ENCODE measurements around the gene TMEM258. TPM values are rescaled to one million over a fixed set of nuclear protein-coding genes. Genes with fewer than 3 reads are reported as not detected.

The TMEM258 gene
- total and polyA plus RNA-seq, 2 donors (not counting 3 experiments of a cell fraction or from before 2014, with no cell fraction given): 140 to 534 TPM

DNA sequence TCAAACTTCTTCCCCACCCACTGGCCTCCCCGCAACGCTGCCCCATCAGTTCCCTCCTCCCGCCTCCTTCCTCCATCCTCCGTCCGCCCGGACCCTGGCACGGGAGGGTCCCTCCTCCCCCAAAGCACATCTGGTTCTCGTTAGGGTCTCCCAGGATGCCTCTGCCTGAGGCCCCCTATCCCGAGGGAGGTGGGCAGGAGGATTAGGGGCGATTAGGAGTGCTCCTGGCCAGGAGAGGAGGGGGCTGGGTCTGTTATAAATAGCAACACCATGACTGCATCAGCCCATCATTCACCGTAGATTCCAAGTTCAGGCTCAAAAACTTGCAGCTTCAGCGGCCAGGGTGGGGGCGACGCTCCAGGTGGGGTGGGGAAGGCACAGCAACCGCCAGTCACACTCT lies 29.6 kb downstream of the TMEM258 start:
- Histone ChIP-seq H3K27ac (ENCODE audit: insufficient read depth, low read depth, low read length) (no peak overlapping the region), H3K9me1 (replicated peaks; ENCODE audit: control insufficient read depth, extremely low read depth, insufficient read depth, low read length) (no peaks in the 10 kb centered on the region), H3K4me2 (ENCODE audit: insufficient read depth, low read length) (no peak overlapping the region), H3K27me3 (ENCODE audit: control insufficient read depth in 2 of 2, insufficient read depth in 2 of 2, low read length in 2 of 2) (peaks cover 0 to 2% of the 10 kb centered on the region in 2 experiments), H3K79me2 (ENCODE audit: control insufficient read depth, insufficient read depth, low read length) (no peaks in the 10 kb centered on the region), H4K20me1 (replicated peaks; ENCODE audit: control insufficient read depth, extremely low read depth, insufficient read depth, low read length) (no peaks in the 10 kb centered on the region), H2AFZ (ENCODE audit: low read depth, low read length) (no peak overlapping the region), H3K9ac (replicated peaks; ENCODE audit: extremely low read depth, insufficient read depth, low read length) (no peak overlapping the region), H3K9me3 (replicated peaks; ENCODE audit: control insufficient read depth, insufficient read depth, low read length) (no peaks in the 10 kb centered on the region), H3K36me3 (ENCODE audit: control insufficient read depth in 2 of 2, extremely low read depth in 1 of 2, insufficient read depth in 2 of 2, low read length in 2 of 2) (no peaks in the 10 kb centered on the region), H3K4me3 (replicated peaks in 1 of 3; ENCODE audit: insufficient read depth in 1 of 3, low read depth in 1 of 3, low read length in 3 of 3) (no peak overlapping the region), H3K4me1 (ENCODE audit: control insufficient read depth, extremely low read depth, insufficient read depth, low read length) (no peaks in the 10 kb centered on the region)
- TF ChIP-seq, protein P1, sequence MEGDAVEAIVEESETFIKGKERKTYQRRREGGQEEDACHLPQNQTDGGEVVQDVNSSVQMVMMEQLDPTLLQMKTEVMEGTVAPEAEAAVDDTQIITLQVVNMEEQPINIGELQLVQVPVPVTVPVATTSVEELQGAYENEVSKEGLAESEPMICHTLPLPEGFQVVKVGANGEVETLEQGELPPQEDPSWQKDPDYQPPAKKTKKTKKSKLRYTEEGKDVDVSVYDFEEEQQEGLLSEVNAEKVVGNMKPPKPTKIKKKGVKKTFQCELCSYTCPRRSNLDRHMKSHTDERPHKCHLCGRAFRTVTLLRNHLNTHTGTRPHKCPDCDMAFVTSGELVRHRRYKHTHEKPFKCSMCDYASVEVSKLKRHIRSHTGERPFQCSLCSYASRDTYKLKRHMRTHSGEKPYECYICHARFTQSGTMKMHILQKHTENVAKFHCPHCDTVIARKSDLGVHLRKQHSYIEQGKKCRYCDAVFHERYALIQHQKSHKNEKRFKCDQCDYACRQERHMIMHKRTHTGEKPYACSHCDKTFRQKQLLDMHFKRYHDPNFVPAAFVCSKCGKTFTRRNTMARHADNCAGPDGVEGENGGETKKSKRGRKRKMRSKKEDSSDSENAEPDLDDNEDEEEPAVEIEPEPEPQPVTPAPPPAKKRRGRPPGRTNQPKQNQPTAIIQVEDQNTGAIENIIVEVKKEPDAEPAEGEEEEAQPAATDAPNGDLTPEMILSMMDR (IDR thresholded peaks at IDR 0.05; ENCODE audit: extremely low read depth in 1 of 2, insufficient read depth in 1 of 2, low read depth in 1 of 2, low read length in 2 of 2): no peak
- no peak for TF ChIP-seq POLR2AphosphoS5 (IDR thresholded peaks at IDR 0.05; ENCODE audit: insufficient read depth, low read depth, low read length)
- TF ChIP-seq, protein P2, sequence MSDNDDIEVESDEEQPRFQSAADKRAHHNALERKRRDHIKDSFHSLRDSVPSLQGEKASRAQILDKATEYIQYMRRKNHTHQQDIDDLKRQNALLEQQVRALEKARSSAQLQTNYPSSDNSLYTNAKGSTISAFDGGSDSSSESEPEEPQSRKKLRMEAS (IDR thresholded peaks at IDR 0.05; ENCODE audit: insufficient read depth, insufficient read length): no peak
- no peak for TF ChIP-seq FOS (IDR thresholded peaks at IDR 0.05; ENCODE audit: borderline replicate concordance, insufficient read depth, low read length)
- TF ChIP-seq EZH2 (IDR thresholded peaks at IDR 0.05; ENCODE audit: borderline replicate concordance, low read depth, low read length, severe bottlenecking): no peak
- no peak for DNase-seq (ENCODE audit: low read depth, low spot score)
- ChIA-PET CTCF (no interaction called here), POLR2A (no interaction called here)
- FAIRE-seq: no peak
- dilution Hi-C loops (cut with MboI; ENCODE audit: extremely low pct_ligation_motif_present, low sequenced_read_pairs) (no loop called here), intact Hi-C loops (cut with micrococcal nuclease) (no loop called here)
- BruUV-seq (replicated peaks): no TSS peak

DNA sequence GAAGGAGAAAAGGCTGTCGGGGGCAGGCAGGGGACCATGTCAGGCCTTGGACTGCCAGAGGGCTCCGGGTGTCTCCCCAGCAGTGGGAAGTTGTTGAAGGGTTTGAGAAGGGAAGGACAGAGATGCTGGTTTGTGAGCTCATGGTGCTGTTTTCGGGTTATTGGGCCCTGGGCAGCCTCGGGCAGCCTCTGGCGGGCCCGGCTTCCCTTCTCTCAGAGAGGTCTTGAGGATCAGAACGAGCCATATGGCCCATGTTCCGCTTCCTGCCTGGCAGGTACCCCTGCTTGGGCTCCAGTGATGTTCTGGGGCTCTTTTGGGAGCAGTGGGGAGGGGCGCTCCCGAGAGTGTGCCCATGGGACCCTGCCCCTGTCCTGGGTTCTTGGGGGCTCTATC lies 30.2 kb downstream of the TMEM258 start:
- no TSS peak for BruUV-seq (replicated peaks)
- POLR2A ChIA-PET: no interaction called here
- dilution Hi-C loops (cut with MboI; ENCODE audit: extremely low pct_ligation_motif_present, low sequenced_read_pairs): no loop called here

More for the DNA sequence above, 30.2 kb downstream of the TMEM258 start:
- no peak overlapping the region for H2AFZ ChIP-seq (ENCODE audit: low read depth, low read length)
- H3K79me2 ChIP-seq (ENCODE audit: control insufficient read depth, insufficient read depth, low read length): no peaks in the 10 kb centered on the region
- DNase-seq (ENCODE audit: low read depth, low spot score) (no peak), FAIRE-seq (no peak)
- H3K4me2 ChIP-seq (ENCODE audit: insufficient read depth, low read length): no peak overlapping the region
- H3K27ac ChIP-seq (ENCODE audit: insufficient read depth, low read depth, low read length): no peak overlapping the region
- no peaks in the 10 kb centered on the region for H3K9me1 ChIP-seq (replicated peaks; ENCODE audit: control insufficient read depth, extremely low read depth, insufficient read depth, low read length)
- CTCF ChIA-PET: no interaction called here
- H3K9ac ChIP-seq (replicated peaks; ENCODE audit: extremely low read depth, insufficient read depth, low read length): no peak overlapping the region
- no peaks in the 10 kb centered on the region for H3K9me3 ChIP-seq (replicated peaks; ENCODE audit: control insufficient read depth, insufficient read depth, low read length)
- peaks cover 0 to 2% of the 10 kb centered on the region in 2 experiments for H3K27me3 ChIP-seq (ENCODE audit: control insufficient read depth in 2 of 2, insufficient read depth in 2 of 2, low read length in 2 of 2)
- H4K20me1 ChIP-seq (replicated peaks; ENCODE audit: control insufficient read depth, extremely low read depth, insufficient read depth, low read length): no peaks in the 10 kb centered on the region
- intact Hi-C loops (cut with micrococcal nuclease): no loop called here
- no peak overlapping the region for H3K4me3 ChIP-seq (replicated peaks in 1 of 3; ENCODE audit: insufficient read depth in 1 of 3, low read depth in 1 of 3, low read length in 3 of 3)
- TF ChIP-seq, protein P1 (IDR thresholded peaks at IDR 0.05; ENCODE audit: extremely low read depth in 1 of 2, insufficient read depth in 1 of 2, low read depth in 1 of 2, low read length in 2 of 2): no peak
- TF ChIP-seq MYC (IDR thresholded peaks at IDR 0.05; ENCODE audit: low read depth, low read length) (no peak), POLR2AphosphoS5 (IDR thresholded peaks at IDR 0.05; ENCODE audit: insufficient read depth, low read depth, low read length) (no peak), EZH2 (IDR thresholded peaks at IDR 0.05; ENCODE audit: borderline replicate concordance, low read depth, low read length, severe bottlenecking) (no peak), FOS (IDR thresholded peaks at IDR 0.05; ENCODE audit: borderline replicate concordance, insufficient read depth, low read length) (no peak), POLR2A (IDR thresholded peaks at IDR 0.05; ENCODE audit: low read depth, low read length) (no peak)
- no peaks in the 10 kb centered on the region for H3K36me3 ChIP-seq (ENCODE audit: control insufficient read depth in 2 of 2, extremely low read depth in 1 of 2, insufficient read depth in 2 of 2, low read length in 2 of 2)
- H3K4me1 ChIP-seq (ENCODE audit: control insufficient read depth, extremely low read depth, insufficient read depth, low read length): no peaks in the 10 kb centered on the region
